PFSK-1 (cell line): ENCODE results near the gene PROX1.

Experiments used
- FOXP2 ChIP-seq: optimal IDR thresholded peaks from 2 replicates; pipeline ENCODE3; 2011; ENCODE audit warnings: borderline replicate concordance, control low read depth, inconsistent platforms; ENCODE audit not compliant: insufficient read depth; ENCODE audit errors: extremely low read length, extremely low read depth
- POLR2AphosphoS5 ChIP-seq: IDR thresholded peaks from 2 replicates; pipeline ENCODE4 v1.6.1; 2012; ENCODE audit warnings: low read depth, mild to moderate bottlenecking, control low read depth, low read length, moderate library complexity
- SIN3A ChIP-seq: IDR thresholded peaks from 2 replicates; pipeline ENCODE4 v1.6.1; 2012; ENCODE audit warnings: mild to moderate bottlenecking, low read length, moderate library complexity, borderline replicate concordance; ENCODE audit not compliant: insufficient read depth
- TAF1 ChIP-seq: IDR thresholded peaks from 2 replicates; pipeline ENCODE4 v1.6.1; 2012; ENCODE audit warnings: low read length, control low read depth, borderline replicate concordance; ENCODE audit not compliant: insufficient read depth
- TF ChIP-seq, protein P1 (sequence below), 2 experiments: IDR thresholded peaks; 2 replicates each; pipeline versions ENCODE4 v1.6.1 to v1.8.0; 2011 to 2012; ENCODE audit warnings: low read depth in 2 of 2, low read length in 2 of 2, control low read depth in 1 of 2, inconsistent platforms in 1 of 2, mild to moderate bottlenecking in 1 of 2, moderate library complexity in 1 of 2; ENCODE audit not compliant: insufficient read depth in 1 of 2

PROX1 gene

DNA sequence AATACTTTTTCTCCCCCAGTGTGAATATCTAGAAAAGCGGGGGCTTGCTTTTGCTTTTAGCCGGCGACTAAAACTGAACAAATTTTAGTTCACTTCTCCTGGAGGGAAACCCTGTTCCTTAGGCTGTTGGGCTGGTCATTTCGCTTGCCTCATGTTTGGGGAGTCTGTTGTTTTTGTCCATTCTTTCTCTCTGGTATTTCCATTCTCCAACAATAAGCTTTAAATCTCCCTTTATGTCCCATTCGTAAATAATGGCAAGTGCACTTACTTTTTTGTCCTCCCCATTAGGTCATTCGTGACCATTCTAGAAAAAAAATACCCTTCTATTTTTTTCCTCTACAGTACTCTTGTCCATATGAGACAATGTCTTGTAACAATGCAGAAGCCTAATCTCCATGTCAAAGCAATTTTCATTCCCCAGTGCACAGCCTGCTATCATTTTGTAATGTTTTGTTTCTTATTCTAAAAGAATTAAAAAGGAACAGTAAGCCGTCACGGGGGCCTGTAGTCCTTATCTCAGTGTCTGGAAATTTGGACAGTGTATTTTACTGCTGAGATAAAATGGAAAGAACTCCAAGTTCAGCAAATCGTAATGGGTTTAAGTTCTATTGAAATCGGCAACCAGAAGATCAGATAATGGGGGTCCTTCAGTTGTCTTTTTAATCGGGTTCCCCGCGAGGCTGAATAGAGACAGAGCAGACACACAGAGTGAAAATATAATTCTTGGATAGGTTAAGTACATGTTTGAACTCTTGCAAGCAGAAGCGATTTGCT lies 21.8 kb downstream of the PROX1 start:
- no peak for TF ChIP-seq POLR2AphosphoS5

DNA sequence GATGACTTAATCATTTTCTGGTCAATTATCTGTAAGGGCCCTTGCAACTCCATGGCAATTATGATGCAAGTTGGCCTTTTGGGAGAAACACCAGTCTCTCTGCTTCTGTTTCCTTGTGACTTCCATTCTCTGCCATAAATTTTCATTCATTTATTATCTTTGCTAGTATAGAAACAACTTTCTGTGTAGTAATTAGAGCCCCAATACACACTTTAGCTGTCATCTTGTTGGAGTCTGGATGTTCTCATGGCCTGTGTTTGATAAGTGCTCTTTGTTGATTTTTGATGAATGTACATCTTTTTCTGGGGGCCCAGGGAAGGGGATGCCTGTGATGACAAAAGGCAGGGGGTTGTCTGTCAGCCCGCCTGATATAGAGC lies 22.4 kb downstream of the PROX1 start:
- TF ChIP-seq POLR2AphosphoS5 = no peak
- TF ChIP-seq, protein P1, sequence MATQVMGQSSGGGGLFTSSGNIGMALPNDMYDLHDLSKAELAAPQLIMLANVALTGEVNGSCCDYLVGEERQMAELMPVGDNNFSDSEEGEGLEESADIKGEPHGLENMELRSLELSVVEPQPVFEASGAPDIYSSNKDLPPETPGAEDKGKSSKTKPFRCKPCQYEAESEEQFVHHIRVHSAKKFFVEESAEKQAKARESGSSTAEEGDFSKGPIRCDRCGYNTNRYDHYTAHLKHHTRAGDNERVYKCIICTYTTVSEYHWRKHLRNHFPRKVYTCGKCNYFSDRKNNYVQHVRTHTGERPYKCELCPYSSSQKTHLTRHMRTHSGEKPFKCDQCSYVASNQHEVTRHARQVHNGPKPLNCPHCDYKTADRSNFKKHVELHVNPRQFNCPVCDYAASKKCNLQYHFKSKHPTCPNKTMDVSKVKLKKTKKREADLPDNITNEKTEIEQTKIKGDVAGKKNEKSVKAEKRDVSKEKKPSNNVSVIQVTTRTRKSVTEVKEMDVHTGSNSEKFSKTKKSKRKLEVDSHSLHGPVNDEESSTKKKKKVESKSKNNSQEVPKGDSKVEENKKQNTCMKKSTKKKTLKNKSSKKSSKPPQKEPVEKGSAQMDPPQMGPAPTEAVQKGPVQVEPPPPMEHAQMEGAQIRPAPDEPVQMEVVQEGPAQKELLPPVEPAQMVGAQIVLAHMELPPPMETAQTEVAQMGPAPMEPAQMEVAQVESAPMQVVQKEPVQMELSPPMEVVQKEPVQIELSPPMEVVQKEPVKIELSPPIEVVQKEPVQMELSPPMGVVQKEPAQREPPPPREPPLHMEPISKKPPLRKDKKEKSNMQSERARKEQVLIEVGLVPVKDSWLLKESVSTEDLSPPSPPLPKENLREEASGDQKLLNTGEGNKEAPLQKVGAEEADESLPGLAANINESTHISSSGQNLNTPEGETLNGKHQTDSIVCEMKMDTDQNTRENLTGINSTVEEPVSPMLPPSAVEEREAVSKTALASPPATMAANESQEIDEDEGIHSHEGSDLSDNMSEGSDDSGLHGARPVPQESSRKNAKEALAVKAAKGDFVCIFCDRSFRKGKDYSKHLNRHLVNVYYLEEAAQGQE (IDR thresholded peaks at IDR 0.05; ENCODE audit: insufficient read depth in 1 of 2, low read depth in 2 of 2, low read length in 2 of 2) = no peak
- TF ChIP-seq TAF1 = no peak
- no peak for TF ChIP-seq FOXP2
- no peak for TF ChIP-seq SIN3A

DNA sequence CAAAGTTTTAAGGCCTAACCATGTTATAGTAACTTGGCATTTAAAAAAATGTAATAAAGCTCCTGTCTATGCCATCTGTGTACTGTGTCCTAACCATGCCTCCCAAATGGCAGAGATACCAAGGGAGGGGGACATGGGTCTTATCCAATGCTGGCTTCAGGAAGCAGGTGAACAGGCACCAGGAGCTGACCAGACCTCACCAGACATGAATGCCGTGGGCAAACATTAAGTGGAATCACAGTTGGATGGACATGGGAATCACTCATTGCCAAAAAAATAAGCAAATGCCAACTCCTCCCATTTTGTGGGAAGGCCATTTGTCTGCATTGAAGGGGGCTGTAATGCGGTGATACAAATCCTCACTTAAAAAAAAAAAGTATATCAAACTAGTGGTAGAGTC lies 22.9 kb downstream of the PROX1 start:
- TF ChIP-seq TAF1 (no peak), FOXP2 (no peak), POLR2AphosphoS5 (no peak), SIN3A (no peak)
- TF ChIP-seq, protein P1 (IDR thresholded peaks at IDR 0.05; ENCODE audit: insufficient read depth in 1 of 2, low read depth in 2 of 2, low read length in 2 of 2) = no peak

DNA sequence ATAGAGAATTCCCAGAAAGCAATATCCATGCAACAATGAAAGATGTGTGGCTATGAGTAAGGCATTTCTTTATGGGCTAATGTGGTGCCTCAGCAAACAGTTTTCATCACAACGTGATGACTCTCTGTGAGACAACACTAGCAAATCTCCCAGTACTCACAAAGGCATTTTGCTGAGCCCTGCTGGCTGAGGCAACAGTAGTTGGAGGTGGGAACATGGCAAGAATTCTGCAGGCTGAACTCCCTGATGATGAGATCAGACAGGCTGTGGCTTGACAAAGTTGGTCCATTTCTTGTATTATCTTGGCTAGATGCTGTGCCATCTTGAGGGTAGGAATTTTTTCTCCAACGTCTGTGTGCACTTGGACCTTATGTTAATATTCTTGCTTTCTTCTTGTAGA lies 24.6 kb downstream of the PROX1 start:
- TF ChIP-seq TAF1 (no peak), SIN3A (no peak), FOXP2 (no peak), POLR2AphosphoS5 (no peak)
- TF ChIP-seq, protein P1 (IDR thresholded peaks at IDR 0.05; ENCODE audit: insufficient read depth in 1 of 2, low read depth in 2 of 2, low read length in 2 of 2) = no peak

DNA sequence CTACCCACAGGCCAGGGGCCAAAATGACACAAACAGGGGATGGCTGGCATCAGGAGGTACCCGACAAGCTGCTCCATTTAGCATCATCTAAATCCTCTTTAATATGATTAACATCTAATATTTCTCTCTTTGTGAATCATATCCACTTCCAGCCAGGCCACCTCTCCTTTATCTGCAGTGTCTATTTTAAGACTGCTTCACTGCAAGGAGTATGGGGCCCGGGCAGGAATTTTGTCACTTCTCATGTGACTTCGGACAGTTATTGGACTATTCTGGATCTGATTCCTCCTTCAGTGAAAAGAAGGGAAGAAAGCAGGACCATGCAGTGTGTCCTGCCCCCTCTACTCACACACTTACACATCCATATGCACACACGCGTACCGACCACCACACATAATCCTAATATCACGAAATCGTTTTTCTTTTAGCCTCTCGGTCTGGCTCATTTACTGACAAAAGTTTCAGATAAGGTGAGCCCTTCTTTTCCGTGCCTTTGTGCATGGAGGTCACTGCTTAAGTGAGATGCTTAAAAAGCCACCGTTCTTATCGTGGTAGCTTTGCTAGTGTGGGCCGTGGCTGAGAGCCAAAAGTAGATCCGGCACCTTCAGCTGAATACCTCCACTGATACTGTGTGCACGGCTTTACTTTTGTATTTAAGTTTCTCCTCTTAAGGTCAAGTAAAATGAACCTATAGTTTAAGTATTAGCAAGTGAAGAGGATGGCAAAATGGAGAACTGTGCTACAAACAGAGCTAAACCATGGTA lies 26.0 kb downstream of the PROX1 start:
- TF ChIP-seq FOXP2 = no peak
- TF ChIP-seq, protein P1 (IDR thresholded peaks at IDR 0.05; ENCODE audit: insufficient read depth in 1 of 2, low read depth in 2 of 2, low read length in 2 of 2) = no peak
- TF ChIP-seq SIN3A = no peak
- TF ChIP-seq TAF1 = no peak
- no peak for TF ChIP-seq POLR2AphosphoS5
